Large intestine (tissue), 3 donors: ENCODE results near the gene GLIPR1L2. TPM values are rescaled to one million over a fixed set of nuclear protein-coding genes. Genes with fewer than 3 reads are reported as not detected.
A peak's percentile ranks its signal among the peaks of the same experiment; 100 is the strongest.

Experiments
- DNase-seq, 2 donors: peaks; one replicate each; pipeline versions ENCODE4 v3.0.0 to v3.0.0-alpha.2; 2013
- H3K27ac ChIP-seq: one replicate; pipeline ENCODE4 v1.5.1; 2013; ENCODE audit warnings: low read length
- H3K27me3 ChIP-seq: 2 replicates; pipeline ENCODE4 v1.6.1; 2013; ENCODE audit warnings: low read length; ENCODE audit not compliant: control insufficient read depth, insufficient read depth
- H3K36me3 ChIP-seq: 2 replicates; pipeline ENCODE4 v1.6.1; 2013; ENCODE audit warnings: low read length; ENCODE audit not compliant: control insufficient read depth, insufficient read depth
- H3K4me1 ChIP-seq: one replicate; pipeline ENCODE4 v1.6.1; 2013; ENCODE audit warnings: low read length; ENCODE audit not compliant: control insufficient read depth, insufficient read depth
- H3K4me3 ChIP-seq: one replicate; pipeline ENCODE4 v1.5.1; 2013; ENCODE audit warnings: low read length
- H3K9me3 ChIP-seq: one replicate; pipeline ENCODE4 v1.6.1; 2013; ENCODE audit warnings: mild to moderate bottlenecking, low read depth, low read length, moderate library complexity; ENCODE audit not compliant: control insufficient read depth
- WGBS: methylation state at CpG from one replicate; pipeline ENCODE4 v1.1.5; 2013; ENCODE audit warnings: low lambda C conversion rate; ENCODE audit not compliant: insufficient coverage; 5-methylcytosine and 5-hydroxymethylcytosine counted together
- polyA plus RNA-seq: library from polyadenylated mRNA; unstranded; fragments of 120-200 nt; gene quantifications from one replicate; pipeline ENCODE4 v1.2.1, GENCODE V29; 2013

The GLIPR1L2 gene
- polyA plus RNA-seq, 1 donor = 1.3 TPM

DNA sequence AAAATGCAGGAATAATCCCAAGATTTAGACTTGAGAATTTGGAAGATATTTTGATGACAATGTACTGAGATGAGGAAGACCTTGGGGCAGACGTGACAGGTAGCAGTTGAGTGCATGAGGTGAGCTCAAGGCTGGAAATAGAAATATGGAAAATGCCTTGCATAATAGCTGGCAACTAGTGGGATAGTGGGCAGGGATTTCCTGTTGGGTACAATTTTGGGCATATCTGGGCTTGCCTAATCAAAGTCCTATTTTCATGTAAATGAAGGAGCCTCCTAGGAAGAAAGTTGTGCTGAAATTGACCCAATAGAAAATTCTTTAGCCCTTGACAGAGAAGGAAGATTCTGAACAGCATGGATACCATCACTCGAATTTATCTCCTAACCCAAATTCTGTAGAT lies 83.2 kb downstream of the GLIPR1L2 start:
- no peaks in the 10 kb centered on the region for H3K9me3 ChIP-seq
- H3K4me1 ChIP-seq = no peaks in the 10 kb centered on the region
- no peak overlapping the region for H3K4me3 ChIP-seq
- no peak for DNase-seq
- H3K27ac ChIP-seq = no peak overlapping the region
- 83% methylated on average over 1 of the region's 2 CpGs for WGBS
- no peaks in the 10 kb centered on the region for H3K27me3 ChIP-seq
- H3K36me3 ChIP-seq = no peaks in the 10 kb centered on the region

DNA sequence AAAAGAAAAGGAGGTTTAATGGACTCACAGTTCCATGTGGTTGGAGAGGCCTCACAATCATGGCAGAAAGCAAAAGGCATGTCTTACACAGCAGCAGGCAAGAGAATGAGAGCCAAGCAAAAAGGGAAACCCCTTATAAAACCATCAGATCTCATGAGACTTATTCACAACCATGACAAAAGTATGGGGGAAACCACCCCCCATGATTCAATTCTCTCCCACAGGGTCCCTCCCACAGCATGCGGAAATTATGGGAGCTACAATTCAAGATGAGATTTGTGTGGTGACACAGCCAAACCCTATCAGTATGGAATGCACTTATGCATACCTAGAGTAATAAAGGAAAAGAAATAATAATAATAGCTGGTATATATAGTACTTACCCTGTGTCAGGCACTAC lies 85.2 kb downstream of the GLIPR1L2 start:
- WGBS = no CpG with 5 or more reads among the region's 1 CpG
- H3K4me3 ChIP-seq = no peak overlapping the region
- no peaks in the 10 kb centered on the region for H3K27me3 ChIP-seq
- H3K4me1 ChIP-seq = no peaks in the 10 kb centered on the region
- H3K36me3 ChIP-seq = no peaks in the 10 kb centered on the region
- no peak overlapping the region for H3K27ac ChIP-seq
- DNase-seq = no peak
- no peaks in the 10 kb centered on the region for H3K9me3 ChIP-seq

DNA sequence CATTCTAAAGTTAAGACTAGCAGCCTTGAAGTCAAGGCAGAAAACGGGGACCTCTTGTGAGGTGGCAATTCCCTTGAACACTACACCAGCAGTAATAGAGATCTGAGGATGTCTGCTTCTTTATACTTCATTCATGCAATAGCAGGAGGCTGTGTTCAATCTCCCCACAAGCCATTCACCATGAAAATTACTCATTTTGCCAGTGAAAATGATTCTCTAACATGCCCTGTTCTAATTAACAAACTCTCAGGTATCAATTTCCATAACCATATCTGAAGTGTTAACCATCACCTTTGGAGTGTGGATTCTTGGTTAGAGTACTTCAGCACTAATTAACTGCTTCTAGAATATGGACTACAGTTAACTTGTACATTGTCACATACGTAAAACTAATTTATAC lies 86.2 kb downstream of the GLIPR1L2 start:
- no CpG with 5 or more reads among the region's 2 CpGs for WGBS

DNA sequence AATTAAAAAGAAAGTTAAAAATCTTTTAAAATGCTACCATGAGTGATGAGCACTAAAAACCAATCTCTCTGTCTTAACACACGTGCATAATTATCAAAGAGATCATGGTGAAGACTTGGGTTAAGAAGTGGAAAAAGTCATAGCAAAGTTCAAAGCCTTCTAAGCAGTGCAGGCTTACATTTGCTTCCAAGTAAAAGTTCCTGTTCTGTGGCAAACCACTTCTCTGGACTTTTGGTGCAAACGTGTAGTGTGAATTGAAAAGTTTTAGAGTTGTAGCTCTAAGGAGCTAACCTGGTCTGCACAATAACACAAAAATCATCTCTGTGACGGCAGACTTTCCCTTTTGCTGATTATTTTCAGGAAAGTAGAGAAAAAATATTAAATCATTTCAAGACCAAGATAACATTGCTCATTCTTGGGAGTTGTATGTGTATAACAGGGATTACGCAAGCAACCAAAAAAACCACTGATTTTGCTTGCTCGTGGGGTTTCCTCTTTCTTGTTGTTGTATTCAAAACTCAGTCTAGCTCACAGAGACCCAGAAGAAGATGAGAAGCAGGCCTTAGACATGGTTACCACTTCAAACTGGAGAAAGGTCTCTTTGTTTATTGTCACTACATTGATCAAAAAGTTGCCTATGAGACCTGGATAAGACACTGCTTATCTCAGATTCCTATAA lies 87.4 kb downstream of the GLIPR1L2 start:
- no peaks in the 10 kb centered on the region for H3K4me1 ChIP-seq
- no peak overlapping the region for H3K4me3 ChIP-seq
- H3K27me3 ChIP-seq = no peaks in the 10 kb centered on the region
- H3K9me3 ChIP-seq = no peaks in the 10 kb centered on the region
- no peaks in the 10 kb centered on the region for H3K36me3 ChIP-seq
- no peak for DNase-seq
- H3K27ac ChIP-seq = no peak overlapping the region
- 75% methylated on average over 1 of the region's 5 CpGs for WGBS

More for the DNA sequence above, 86.2 kb downstream of the GLIPR1L2 start:
- no peak for DNase-seq
- Histone ChIP-seq H3K4me1 (no peaks in the 10 kb centered on the region), H3K36me3 (no peaks in the 10 kb centered on the region), H3K27me3 (no peaks in the 10 kb centered on the region), H3K27ac (no peak overlapping the region), H3K4me3 (no peak overlapping the region), H3K9me3 (no peaks in the 10 kb centered on the region)

DNA sequence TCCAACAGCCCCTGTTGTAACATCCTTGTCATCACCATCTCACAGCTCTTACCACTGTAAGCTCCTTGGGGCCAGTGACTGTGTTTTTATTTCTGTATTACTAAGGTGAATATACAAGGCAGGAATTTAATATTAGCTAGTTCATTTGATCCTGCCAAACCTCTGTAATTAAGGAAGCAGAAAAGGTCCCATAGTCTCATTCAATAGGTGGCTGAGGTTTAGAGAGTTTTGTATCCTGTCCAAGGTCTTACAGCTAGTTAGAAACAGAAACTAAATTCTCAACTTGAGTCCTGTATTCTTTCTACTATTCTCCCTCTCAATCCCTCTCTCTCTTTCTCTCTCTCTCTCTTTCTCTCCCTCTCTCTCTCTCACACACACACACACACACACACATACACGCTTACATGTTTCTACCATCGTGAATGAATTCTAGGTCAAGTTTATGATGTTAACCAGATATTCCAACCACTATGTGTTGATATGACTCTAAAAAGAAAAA lies 89.1 kb downstream of the GLIPR1L2 start:
- no peaks in the 10 kb centered on the region for H3K27me3 ChIP-seq
- DNase-seq = peak in 1 of 2 donors; percentile 8
- H3K27ac ChIP-seq = no peak overlapping the region
- H3K9me3 ChIP-seq = no peaks in the 10 kb centered on the region
- WGBS = no CpG with 5 or more reads among the region's 2 CpGs
- no peak overlapping the region for H3K4me3 ChIP-seq
- H3K4me1 ChIP-seq = no peaks in the 10 kb centered on the region
- no peaks in the 10 kb centered on the region for H3K36me3 ChIP-seq

DNA sequence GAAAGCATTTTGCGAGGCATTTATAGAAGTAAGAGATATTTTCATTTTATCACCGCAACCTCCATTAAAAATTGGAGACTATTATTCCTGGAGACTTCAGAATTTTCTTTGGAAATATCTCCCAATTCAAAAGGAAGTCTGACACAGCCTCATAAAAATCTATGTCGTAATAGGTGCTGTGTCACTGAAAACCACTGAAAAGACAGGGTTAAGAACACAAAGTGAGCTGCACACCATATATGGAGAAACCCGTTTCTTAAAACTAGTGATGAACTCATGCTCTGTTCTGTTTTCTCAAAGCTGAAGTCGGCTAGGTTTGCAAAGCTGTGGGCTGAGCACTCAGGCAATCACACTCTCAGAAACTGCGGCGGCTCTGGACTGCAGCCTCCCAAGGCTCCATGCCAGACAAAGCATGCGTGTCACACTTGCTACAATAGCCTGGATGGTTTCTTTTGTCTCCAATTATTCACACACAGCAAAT lies 89.6 kb downstream of the GLIPR1L2 start, which contains the start of gene GLIPR1:
Gene GLIPR1, plus strand, starts transcription at position 287 of the 481 bp plus-strand sequence. Its CDS starts 126 bp downstream, at position 413.
- WGBS = 90% methylated on average over 2 of the region's 8 CpGs

DNA sequence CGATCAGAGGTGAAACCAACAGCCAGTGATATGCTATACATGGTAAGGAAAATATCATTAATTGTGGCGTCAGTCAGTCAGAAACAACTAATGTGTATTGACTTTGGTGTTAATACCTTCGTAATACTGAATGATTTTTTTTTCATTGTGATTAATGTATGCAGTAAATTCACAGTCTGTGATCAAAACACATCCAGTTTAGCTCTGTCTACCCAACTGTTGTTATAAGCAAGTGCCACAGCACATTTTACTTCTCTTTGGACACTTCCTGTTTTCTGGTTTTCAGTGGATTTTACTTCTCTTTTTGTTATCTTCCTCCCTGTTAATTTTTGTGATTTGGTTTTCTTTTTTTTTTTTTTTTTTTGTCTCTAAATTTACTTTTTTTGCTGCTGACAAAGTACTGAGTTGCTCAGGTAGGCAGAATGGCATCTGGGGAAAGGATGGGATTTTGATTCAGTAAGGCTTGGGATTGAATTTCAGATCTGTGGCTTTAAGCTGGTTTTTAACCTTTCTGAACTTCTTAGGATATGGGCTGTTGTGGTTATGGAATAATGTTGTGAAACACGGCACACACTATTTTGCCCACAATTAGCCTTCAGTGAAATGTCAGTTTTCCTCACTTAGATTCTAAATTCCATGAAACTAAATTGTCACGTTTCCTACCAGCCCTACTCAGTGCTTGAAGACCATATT lies 90.3 kb downstream of the GLIPR1L2 start:
- WGBS = 89% methylated on average over 4 of the region's 5 CpGs
- Histone ChIP-seq H3K4me1 (no peaks in the 10 kb centered on the region), H3K36me3 (no peaks in the 10 kb centered on the region), H3K27me3 (no peaks in the 10 kb centered on the region), H3K27ac (peak overlapping the region; percentile 22), H3K4me3 (peak overlapping the region; percentile 27), H3K9me3 (no peaks in the 10 kb centered on the region)
- DNase-seq = no peak

More for the DNA sequence above, 89.6 kb downstream of the GLIPR1L2 start, which contains the start of gene GLIPR1:
- H3K36me3 ChIP-seq = no peaks in the 10 kb centered on the region
- H3K27ac ChIP-seq = peak within 1 kb of the TSS; percentile 22
- peak within 1 kb of the TSS; percentile 27 for H3K4me3 ChIP-seq
- no peaks in the 10 kb centered on the region for H3K27me3 ChIP-seq
- no peaks in the 10 kb centered on the region for H3K4me1 ChIP-seq
- H3K9me3 ChIP-seq = no peaks in the 10 kb centered on the region
- peak; percentile 23 to 36 for DNase-seq

DNA sequence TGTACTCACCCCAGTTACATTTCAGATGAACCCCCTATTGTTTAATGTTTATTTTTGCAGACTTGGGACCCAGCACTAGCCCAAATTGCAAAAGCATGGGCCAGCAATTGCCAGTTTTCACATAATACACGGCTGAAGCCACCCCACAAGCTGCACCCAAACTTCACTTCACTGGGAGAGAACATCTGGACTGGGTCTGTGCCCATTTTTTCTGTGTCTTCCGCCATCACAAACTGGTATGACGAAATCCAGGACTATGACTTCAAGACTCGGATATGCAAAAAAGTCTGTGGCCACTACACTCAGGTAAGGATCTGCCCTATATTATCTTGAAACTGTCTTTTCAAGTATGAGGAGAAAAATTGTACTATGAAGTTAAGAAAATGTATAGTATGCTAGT lies 90.9 kb downstream of the GLIPR1L2 start:
- no peak for DNase-seq
- Histone ChIP-seq H3K27me3 (no peaks in the 10 kb centered on the region), H3K9me3 (no peaks in the 10 kb centered on the region), H3K27ac (no peak overlapping the region), H3K36me3 (no peaks in the 10 kb centered on the region), H3K4me3 (peak overlapping the region; percentile 3), H3K4me1 (no peaks in the 10 kb centered on the region)
- WGBS = 86% methylated on average over 1 of the region's 4 CpGs

Other genes with a start within 250 kb of the GLIPR1L2 start
- gene KCNC2, start 181.2 kb upstream of the GLIPR1L2 start, polyA plus RNA-seq = 0.42 TPM
- gene CAPS2, start 60.8 kb upstream of the GLIPR1L2 start, polyA plus RNA-seq = 3.1 TPM
- 0.27 TPM for gene GLIPR1L1, start 56.4 kb upstream of the GLIPR1L2 start, polyA plus RNA-seq
- 14.1 TPM for gene GLIPR1, start 89.7 kb downstream of the GLIPR1L2 start, polyA plus RNA-seq
- 43.8 TPM for gene KRR1, start 120.5 kb downstream of the GLIPR1L2 start, polyA plus RNA-seq